ENCODE results near the gene SLC51B.

The SLC51B gene

GRCh38 chr15:65079580-65079979 is 34.4 kb downstream of the SLC51B start:
- Histone ChIP-seq H4K20me1 (no peaks in the 10 kb centered on the region), H3K9me3 (0 out of 2 replicates have a peak, but pooled peaks cover 3% of the 10 kb centered on the region), H3K27me3 (no peaks in the 10 kb centered on the region), H3K4me3 (no peak overlapping the region), H3K9ac (no peak overlapping the region), H3K4me1 (peaks cover 57% of the 10 kb centered on the region), H3K36me3 (no peaks in the 10 kb centered on the region), H3K4me2 (0 out of 2 replicates have a peak overlapping the region, but pooled peaks have one; percentile 1), H3K27ac (no peak overlapping the region)
- TF ChIP-seq Cebpa-rat (IDR thresholded peaks at IDR 0.05), result no peak

GRCh38 chr15:65081270-65081669 is 36.1 kb downstream of the SLC51B start:
- Histone ChIP-seq H3K4me1 (peaks cover 61% of the 10 kb centered on the region), H3K9me3 (no peaks in the 10 kb centered on the region), H3K4me3 (no peak overlapping the region), H3K9ac (0 out of 2 replicates have a peak overlapping the region, but pooled peaks have one; percentile 9), H3K27me3 (no peaks in the 10 kb centered on the region), H3K27ac (no peak overlapping the region), H3K4me2 (peak overlapping the region; percentile 56; the same call in 1 of the 2 replicates), H4K20me1 (no peaks in the 10 kb centered on the region), H3K36me3 (no peaks in the 10 kb centered on the region)
- no peak for TF ChIP-seq Cebpa-rat (IDR thresholded peaks at IDR 0.05)

DNA sequence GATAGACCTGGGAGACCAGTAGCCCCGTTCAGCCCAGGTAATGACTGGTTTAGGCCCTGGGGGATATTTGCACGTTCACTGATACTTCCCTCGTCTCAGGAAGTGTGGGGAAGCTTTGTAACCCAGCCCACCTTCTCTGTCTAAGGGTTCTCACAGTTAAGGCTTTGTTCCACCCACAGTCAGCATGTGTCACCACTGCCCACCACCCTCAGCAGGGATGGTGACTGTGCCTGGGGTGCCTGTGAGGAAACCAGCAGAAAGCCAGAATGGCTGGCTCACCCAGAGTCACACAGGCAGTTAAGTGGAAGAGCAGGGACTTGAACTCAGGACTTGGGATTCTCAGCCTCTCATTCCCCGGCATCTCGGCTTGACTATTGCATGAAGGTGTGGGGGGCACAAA is 36.6 kb downstream of the SLC51B start:
- no peaks in the 10 kb centered on the region for H3K27me3 ChIP-seq
- H3K9me3 ChIP-seq, result no peaks in the 10 kb centered on the region
- H3K9ac ChIP-seq, result peak overlapping the region; percentile 9; the same call in 1 of the 2 replicates
- peaks cover 56% of the 10 kb centered on the region for H3K4me1 ChIP-seq
- no peaks in the 10 kb centered on the region for H4K20me1 ChIP-seq
- H3K27ac ChIP-seq, result no peak overlapping the region; the same call in 1 of the 2 replicates
- TF ChIP-seq Cebpa-rat (IDR thresholded peaks at IDR 0.05), result no peak
- H3K4me2 ChIP-seq, result peak overlapping the region; percentile 56; the same call in 1 of the 2 replicates
- no peaks in the 10 kb centered on the region for H3K36me3 ChIP-seq
- no peak overlapping the region for H3K4me3 ChIP-seq

- no peaks in the 10 kb centered on the region for H3K27me3 ChIP-seq
- H3K9me3 ChIP-seq, result no peaks in the 10 kb centered on the region
- no peak for TF ChIP-seq Cebpa-rat (IDR thresholded peaks at IDR 0.05)
- H3K4me2 ChIP-seq, result peak overlapping the region; percentile 56
- peak overlapping the region; percentile 9; the same call in 1 of the 2 replicates for H3K9ac ChIP-seq
- no peak overlapping the region for H3K4me3 ChIP-seq
- H3K36me3 ChIP-seq, result no peaks in the 10 kb centered on the region
- H4K20me1 ChIP-seq, result no peaks in the 10 kb centered on the region
- peaks cover 49% of the 10 kb centered on the region for H3K4me1 ChIP-seq
- H3K27ac ChIP-seq, result peak overlapping the region; percentile 0; the same call in 1 of the 2 replicates
These were observed 37.2 kb downstream of the SLC51B start for GRCh38 chr15:65082303-65082953.

GRCh38 chr15:65083262-65083701 is 38.1 kb downstream of the SLC51B start:
- H3K9ac ChIP-seq, result no peak overlapping the region
- H3K4me2 ChIP-seq, result no peak overlapping the region
- H3K36me3 ChIP-seq, result no peaks in the 10 kb centered on the region
- H3K9me3 ChIP-seq, result no peaks in the 10 kb centered on the region
- H3K27ac ChIP-seq, result no peak overlapping the region
- H3K4me1 ChIP-seq, result peaks cover 40% of the 10 kb centered on the region
- H3K4me3 ChIP-seq, result no peak overlapping the region
- TF ChIP-seq Cebpa-rat (IDR thresholded peaks at IDR 0.05), result no peak
- H3K27me3 ChIP-seq, result no peaks in the 10 kb centered on the region
- H4K20me1 ChIP-seq, result no peaks in the 10 kb centered on the region

DNA sequence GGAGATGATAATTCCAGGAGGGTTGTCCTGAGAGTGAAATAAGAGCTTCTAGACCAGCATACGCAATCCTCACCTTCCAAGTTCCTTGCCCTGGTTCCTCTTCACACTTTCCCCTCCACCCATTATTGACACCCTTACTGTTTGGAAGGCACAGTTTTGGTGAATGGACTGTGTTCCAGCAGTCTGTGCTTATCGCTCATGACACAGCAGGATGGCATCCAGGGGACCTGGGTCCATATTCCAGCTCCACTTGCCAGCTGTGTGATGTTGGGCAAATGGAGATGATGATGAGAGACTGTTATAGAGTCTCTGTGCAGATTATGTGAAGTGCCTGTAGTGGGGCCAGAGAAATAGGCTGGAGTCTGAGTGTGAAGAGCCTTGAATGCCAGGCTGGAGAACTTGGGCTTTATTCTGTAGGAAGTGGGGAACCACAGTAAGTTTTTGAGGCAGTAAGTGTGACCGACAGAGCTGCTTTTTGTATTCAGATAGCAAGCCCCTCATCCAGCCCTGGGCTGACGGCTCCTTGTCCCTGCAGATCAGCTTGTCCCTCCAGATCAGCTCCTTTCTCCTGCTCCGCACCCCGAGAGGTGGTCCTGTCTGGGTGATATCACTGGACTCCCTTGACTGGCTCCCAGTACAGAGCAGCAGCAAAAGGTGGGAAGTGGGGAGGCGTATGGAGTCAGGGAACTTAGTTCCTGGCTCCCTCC is 39.5 kb downstream of the SLC51B start:
- TF ChIP-seq Cebpa-rat (IDR thresholded peaks at IDR 0.05), result no peak
- Histone ChIP-seq H3K27me3 (no peaks in the 10 kb centered on the region), H3K4me3 (no peak overlapping the region), H3K4me1 (peaks cover 34% of the 10 kb centered on the region), H4K20me1 (no peaks in the 10 kb centered on the region), H3K27ac (peak overlapping the region; percentile 32; the same call in 1 of the 2 replicates), H3K9ac (peak overlapping the region; percentile 1; the same call in 1 of the 2 replicates), H3K9me3 (no peaks in the 10 kb centered on the region), H3K36me3 (no peaks in the 10 kb centered on the region), H3K4me2 (peak overlapping the region; percentile 48)

GRCh38 chr15:65085207-65085753 is 40.1 kb downstream of the SLC51B start:
- peaks cover 34% of the 10 kb centered on the region for H3K4me1 ChIP-seq
- 0 out of 2 replicates have a peak overlapping the region, but pooled peaks have one; percentile 1 for H3K9ac ChIP-seq
- H3K27me3 ChIP-seq, result no peaks in the 10 kb centered on the region
- no peaks in the 10 kb centered on the region for H3K9me3 ChIP-seq
- H3K4me3 ChIP-seq, result no peak overlapping the region
- H3K4me2 ChIP-seq, result peak overlapping the region; percentile 48
- peak overlapping the region; percentile 32; the same call in 1 of the 2 replicates for H3K27ac ChIP-seq
- H3K36me3 ChIP-seq, result no peaks in the 10 kb centered on the region
- TF ChIP-seq Cebpa-rat (IDR thresholded peaks at IDR 0.05), result no peak
- no peaks in the 10 kb centered on the region for H4K20me1 ChIP-seq

DNA sequence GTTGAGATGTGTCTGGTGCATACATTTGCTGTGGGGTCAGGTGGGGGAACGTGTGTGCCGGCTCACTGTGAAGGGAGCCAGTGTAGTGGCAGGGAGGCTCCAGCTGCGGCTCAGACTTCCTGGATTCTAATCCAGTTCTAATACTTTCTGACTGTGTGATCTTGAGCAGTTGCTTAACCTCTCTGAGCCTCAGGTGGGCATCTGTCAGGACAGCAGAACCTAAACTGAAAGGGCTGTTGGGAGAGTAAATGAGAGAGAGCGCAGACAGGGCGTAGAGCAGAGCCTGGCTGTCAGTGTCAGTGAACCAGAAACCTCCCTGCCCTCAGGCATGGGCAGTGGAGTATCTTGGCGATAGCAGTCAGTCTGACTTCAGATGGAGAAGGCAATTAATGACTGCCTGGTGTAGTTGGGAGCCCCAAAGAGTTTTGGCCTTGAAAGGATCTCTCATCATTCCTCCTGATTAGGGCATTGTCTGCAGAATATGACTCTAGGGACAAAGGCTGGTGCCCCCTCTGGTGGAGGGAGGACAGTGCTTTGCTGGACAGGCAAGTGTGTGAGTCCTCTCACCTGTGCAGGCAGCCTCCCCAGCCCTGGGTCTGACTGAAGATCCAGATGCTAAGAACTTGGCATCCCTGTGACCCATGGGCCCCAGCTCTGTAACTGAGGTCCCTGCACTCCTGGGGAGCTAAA is 40.9 kb downstream of the SLC51B start:
- Histone ChIP-seq H3K9ac (no peak overlapping the region), H3K36me3 (no peaks in the 10 kb centered on the region), H3K4me3 (no peak overlapping the region), H3K9me3 (no peaks in the 10 kb centered on the region), H3K4me1 (peaks cover 34% of the 10 kb centered on the region), H3K27ac (no peak overlapping the region; the same call in 1 of the 2 replicates), H3K27me3 (no peaks in the 10 kb centered on the region), H4K20me1 (no peaks in the 10 kb centered on the region), H3K4me2 (no peak overlapping the region)
- no peak for TF ChIP-seq Cebpa-rat (IDR thresholded peaks at IDR 0.05)

DNA sequence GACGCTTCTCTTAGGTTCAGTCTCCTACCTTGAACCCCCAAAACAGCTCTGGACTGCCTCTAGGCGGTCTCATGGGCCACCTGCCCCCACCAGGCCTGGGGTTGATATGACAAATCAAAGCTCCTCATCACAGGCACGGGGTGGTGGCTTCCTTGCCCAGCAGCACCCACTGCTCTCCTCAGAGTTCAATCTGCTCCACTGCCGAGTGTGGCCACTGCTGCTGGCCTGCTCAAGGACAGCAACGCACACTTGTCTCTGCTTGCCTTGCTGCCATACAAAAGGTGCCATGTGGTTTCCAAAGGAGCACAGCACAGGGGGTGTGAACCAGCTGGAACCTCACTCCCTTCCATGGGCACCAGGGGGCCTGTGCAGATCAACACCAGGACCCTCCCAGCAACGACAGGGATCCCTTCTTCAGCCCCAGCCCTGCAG is 41.5 kb downstream of the SLC51B start:
- H3K36me3 ChIP-seq, result no peaks in the 10 kb centered on the region
- no peak overlapping the region for H3K4me2 ChIP-seq
- no peak overlapping the region for H3K4me3 ChIP-seq
- no peaks in the 10 kb centered on the region for H3K27me3 ChIP-seq
- no peaks in the 10 kb centered on the region for H4K20me1 ChIP-seq
- no peaks in the 10 kb centered on the region for H3K9me3 ChIP-seq
- H3K27ac ChIP-seq, result no peak overlapping the region
- H3K4me1 ChIP-seq, result peaks cover 28% of the 10 kb centered on the region
- TF ChIP-seq Cebpa-rat (IDR thresholded peaks at IDR 0.05), result no peak
- no peak overlapping the region for H3K9ac ChIP-seq

All from BLaER1 (cell line).